Measurements from ENCODE around the gene SHISAL1. TPM values are rescaled to one million over a fixed set of nuclear protein-coding genes. Genes with fewer than 3 reads are reported as not detected.

The SHISAL1 gene
- total RNA-seq, 6 experiments from 2014 or later = 0.05 to 0.31 (median 0.17) TPM

GRCh38 chr22:44298406-44299091, 14.2 kb downstream of the SHISAL1 start:
- ATAC-seq (no peak), DNase-seq (no peak)
- Histone ChIP-seq H3K36me3 (no peaks in the 10 kb centered on the region), H3K4me3 (no peak overlapping the region), H3K4me1 (no peaks in the 10 kb centered on the region), H3K9me3 (peaks cover 0 to 6% (median 0%) of the 10 kb centered on the region in 4 donors), H3K27me3 (no peaks in the 10 kb centered on the region), H3K27ac (no peak overlapping the region)
- TF ChIP-seq CTCF (IDR thresholded peaks at IDR 0.05) (no peak), POLR2A (IDR thresholded peaks at IDR 0.05) (no peak)
- intact Hi-C loops (cut with DNase I) = no loop called here
- 37% methylated on average over 4 of the region's 25 CpGs for WGBS (ENCODE audit: insufficient coverage, low coverage, low lambda C conversion rate, missing lambda C conversion rate)

- Histone ChIP-seq H3K9me3 (peaks cover 0 to 6% (median 0%) of the 10 kb centered on the region in 4 donors), H3K4me1 (no peaks in the 10 kb centered on the region), H3K36me3 (no peaks in the 10 kb centered on the region), H3K4me3 (no peak overlapping the region), H3K27me3 (no peaks in the 10 kb centered on the region), H3K27ac (no peak overlapping the region)
- DNase-seq (no peak), ATAC-seq (no peak)
- intact Hi-C loops (cut with DNase I) = no loop called here
- TF ChIP-seq CTCF (IDR thresholded peaks at IDR 0.05) (no peak), POLR2A (IDR thresholded peaks at IDR 0.05) (no peak)
- 81% methylated on average over 4 of the region's 14 CpGs for WGBS (ENCODE audit: insufficient coverage, low coverage, low lambda C conversion rate, missing lambda C conversion rate)
These were observed 15.2 kb downstream of the SHISAL1 start for GRCh38 chr22:44297470-44298061.

- Histone ChIP-seq H3K27ac (no peak overlapping the region), H3K4me1 (no peaks in the 10 kb centered on the region), H3K27me3 (no peaks in the 10 kb centered on the region), H3K9me3 (peaks cover 0 to 6% (median 0%) of the 10 kb centered on the region in 4 donors), H3K4me3 (no peak overlapping the region), H3K36me3 (no peaks in the 10 kb centered on the region)
- no peak for TF ChIP-seq POLR2A (IDR thresholded peaks at IDR 0.05)
- no peak for TF ChIP-seq CTCF (IDR thresholded peaks at IDR 0.05)
- DNase-seq (no peak), ATAC-seq (no peak)
- 60% methylated on average over 3 of the region's 3 CpGs for WGBS (ENCODE audit: insufficient coverage, low coverage, low lambda C conversion rate, missing lambda C conversion rate)
- intact Hi-C loops (cut with DNase I) = no loop called here
These were observed 17.3 kb downstream of the SHISAL1 start for GRCh38 chr22:44295406-44295805.

GRCh38 chr22:44293876-44294275, 18.9 kb downstream of the SHISAL1 start:
- Histone ChIP-seq H3K4me3 (no peak overlapping the region), H3K9me3 (peaks cover 0 to 6% (median 0%) of the 10 kb centered on the region in 4 donors), H3K4me1 (no peaks in the 10 kb centered on the region), H3K27me3 (no peaks in the 10 kb centered on the region), H3K36me3 (no peaks in the 10 kb centered on the region), H3K27ac (no peak overlapping the region)
- ATAC-seq (no peak), DNase-seq (no peak)
- WGBS (ENCODE audit: insufficient coverage, low coverage, low lambda C conversion rate, missing lambda C conversion rate) = 50% methylated on average over 5 of the region's 6 CpGs
- intact Hi-C loops (cut with DNase I) = no loop called here
- no peak for TF ChIP-seq CTCF (IDR thresholded peaks at IDR 0.05)
- TF ChIP-seq POLR2A (IDR thresholded peaks at IDR 0.05) = no peak
